ENCODE measurements around the gene NEURL4.

The NEURL4 gene

DNA sequence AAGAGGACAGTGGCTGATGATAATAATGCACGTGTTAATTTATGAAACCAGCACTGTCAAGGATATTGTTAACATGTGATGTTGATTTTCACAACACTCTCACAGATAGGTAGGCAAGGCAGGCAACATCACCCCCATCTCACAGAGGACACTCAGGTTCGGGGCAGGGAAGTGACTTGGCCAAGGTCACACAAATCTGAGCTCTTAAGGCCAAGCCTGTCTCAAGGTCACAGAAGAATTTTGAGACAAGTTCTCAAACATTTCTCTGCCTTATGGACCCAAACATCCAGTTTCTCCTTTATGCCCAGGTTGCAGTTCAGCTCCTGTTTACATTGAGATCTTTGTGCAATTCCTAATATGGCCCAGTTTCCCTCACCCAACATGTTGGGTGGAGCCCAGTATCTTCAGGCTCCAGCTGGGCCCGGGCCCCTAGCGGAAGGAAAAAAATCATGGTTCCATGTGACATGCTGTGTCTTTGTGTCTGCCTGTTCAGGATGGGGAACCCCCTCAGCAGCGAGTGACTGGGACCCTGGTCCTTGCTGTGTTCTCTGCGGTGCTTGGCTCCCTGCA is 46.3 kb downstream of the NEURL4 start:
- TF ChIP-seq, protein P1, sequence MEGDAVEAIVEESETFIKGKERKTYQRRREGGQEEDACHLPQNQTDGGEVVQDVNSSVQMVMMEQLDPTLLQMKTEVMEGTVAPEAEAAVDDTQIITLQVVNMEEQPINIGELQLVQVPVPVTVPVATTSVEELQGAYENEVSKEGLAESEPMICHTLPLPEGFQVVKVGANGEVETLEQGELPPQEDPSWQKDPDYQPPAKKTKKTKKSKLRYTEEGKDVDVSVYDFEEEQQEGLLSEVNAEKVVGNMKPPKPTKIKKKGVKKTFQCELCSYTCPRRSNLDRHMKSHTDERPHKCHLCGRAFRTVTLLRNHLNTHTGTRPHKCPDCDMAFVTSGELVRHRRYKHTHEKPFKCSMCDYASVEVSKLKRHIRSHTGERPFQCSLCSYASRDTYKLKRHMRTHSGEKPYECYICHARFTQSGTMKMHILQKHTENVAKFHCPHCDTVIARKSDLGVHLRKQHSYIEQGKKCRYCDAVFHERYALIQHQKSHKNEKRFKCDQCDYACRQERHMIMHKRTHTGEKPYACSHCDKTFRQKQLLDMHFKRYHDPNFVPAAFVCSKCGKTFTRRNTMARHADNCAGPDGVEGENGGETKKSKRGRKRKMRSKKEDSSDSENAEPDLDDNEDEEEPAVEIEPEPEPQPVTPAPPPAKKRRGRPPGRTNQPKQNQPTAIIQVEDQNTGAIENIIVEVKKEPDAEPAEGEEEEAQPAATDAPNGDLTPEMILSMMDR (IDR thresholded peaks at IDR 0.05; ENCODE audit: control insufficient read depth, extremely low read depth, insufficient read depth), result no peak
- DNase-seq (ENCODE audit: low read depth), result no peak
- no peak overlapping the region for H3K4me3 ChIP-seq (ENCODE audit: low read depth, low read length)

DNA sequence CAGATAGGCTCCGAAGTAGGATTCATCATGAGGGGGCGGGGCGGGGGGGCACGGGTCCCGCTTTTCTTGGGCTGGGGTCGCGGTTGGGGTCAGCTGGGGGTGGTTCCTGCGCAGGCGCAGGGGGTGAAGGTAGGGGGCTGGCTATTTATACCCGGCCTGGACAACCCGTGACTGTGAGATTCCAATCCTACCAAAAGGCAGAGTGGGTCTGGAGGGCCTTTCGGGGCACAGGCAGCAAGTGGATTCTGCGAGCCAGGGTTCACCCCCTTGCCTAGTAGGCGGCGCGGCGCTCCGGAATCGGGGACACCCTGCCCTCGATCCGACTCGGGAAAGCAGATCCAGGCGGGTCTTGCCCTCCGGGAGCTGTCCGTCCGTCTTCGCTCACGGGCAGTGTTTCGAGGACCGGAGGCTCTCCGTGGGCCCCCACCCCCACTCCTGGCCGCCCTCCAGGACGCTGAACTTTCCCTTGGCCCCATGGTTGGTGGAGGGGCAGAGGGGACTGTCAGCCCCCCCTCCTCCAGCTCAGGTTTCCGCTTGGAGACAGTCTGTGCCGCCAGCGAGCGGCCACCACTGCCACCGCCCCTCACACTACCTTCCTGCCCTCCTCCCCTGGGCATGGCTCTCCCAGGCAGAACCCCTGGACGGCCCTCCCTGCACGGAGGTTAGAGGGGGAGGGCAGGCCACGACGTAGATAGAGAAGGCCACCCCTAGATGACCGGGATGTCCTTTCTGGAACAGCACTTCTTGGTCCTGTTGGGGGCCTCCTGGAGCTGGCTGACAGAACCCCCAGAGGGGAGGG is 47.0 kb downstream of the NEURL4 start:
- no peak for DNase-seq (ENCODE audit: low read depth)

DNA sequence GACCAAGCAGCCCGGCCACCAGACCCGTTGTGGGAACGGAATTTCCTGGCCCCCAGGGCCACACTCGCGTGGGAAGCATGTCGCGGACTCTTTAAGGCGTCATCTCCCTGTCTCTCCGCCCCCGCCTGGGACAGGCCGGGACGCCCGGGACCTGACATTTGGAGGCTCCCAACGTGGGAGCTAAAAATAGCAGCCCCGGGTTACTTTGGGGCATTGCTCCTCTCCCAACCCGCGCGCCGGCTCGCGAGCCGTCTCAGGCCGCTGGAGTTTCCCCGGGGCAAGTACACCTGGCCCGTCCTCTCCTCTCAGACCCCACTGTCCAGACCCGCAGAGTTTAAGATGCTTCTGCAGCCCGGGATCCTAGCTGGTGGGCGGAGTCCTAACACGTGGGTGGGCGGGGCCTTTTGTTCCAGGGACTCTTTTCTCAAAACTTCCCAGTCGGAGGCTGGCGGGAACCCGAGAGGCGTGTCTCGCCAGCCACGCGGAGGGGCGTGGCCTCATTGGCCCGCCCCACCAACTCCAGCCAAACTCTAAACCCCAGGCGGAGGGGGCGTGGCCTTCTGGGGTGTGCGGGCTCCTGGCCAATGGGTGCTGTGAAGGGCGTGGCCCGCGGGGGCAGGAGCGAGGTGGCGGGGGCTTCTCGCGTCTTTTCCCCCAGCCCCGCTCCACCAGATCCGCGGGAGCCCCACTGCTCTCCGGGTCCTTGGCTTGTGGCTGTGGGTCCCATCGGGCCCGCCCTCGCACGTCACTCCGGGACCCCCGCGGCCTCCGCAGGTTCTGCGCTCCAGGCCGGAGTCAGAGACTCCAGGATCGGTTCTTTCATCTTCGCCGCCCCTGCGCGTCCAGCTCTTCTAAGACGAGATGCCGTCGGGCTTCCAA is 47.8 kb downstream of the NEURL4 start, which contains the start of gene SLC2A4:
Gene SLC2A4 (plus strand): TSS at position 645 of the 879 bp plus-strand sequence. CDS start 217 bp downstream, at position 862.
- peak; percentile 84 for DNase-seq (ENCODE audit: low read depth)
- H3K4me3 ChIP-seq (ENCODE audit: low read depth, low read length), result peak within 1 kb of the TSS; percentile 70
- TF ChIP-seq, protein P1 (IDR thresholded peaks at IDR 0.05; ENCODE audit: control insufficient read depth, extremely low read depth, insufficient read depth), result no peak

More for the DNA sequence above, 47.0 kb downstream of the NEURL4 start:
- H3K4me3 ChIP-seq (ENCODE audit: low read depth, low read length), result peak overlapping the region; percentile 70
- TF ChIP-seq, protein P1 (IDR thresholded peaks at IDR 0.05; ENCODE audit: control insufficient read depth, extremely low read depth, insufficient read depth), result no peak

DNA sequence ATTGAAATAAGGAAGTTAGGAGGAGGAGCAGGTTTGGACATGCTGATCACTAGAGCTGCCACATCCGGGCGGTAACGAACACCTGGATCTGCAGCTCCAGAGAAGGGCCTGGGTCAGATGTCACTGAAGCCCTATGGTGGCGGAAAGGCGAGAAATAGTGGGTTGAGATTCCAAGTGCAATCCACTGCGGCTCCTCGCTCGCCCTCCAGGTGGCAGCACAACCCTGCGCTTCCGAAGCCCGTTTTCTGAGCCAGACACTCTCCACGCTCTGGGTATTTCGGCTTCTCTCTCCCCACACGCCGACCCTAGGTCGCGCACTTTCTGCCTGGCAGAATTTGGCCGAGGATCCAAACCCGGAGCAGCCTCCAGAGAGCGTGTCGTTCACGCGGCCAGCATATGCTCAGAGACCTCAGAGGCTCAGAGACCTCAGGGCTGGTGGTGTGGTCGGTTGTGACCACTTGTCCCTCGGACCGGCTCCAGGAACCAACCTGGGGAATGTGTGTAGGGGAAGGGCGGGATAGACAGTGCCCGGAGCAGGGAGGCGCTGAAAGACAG is 48.5 kb downstream of the NEURL4 start:
- DNase-seq (ENCODE audit: low read depth), result peak; percentile 69
- TF ChIP-seq, protein P1 (IDR thresholded peaks at IDR 0.05; ENCODE audit: control insufficient read depth, extremely low read depth, insufficient read depth), result peak; percentile 90
- peak overlapping the region; percentile 70 for H3K4me3 ChIP-seq (ENCODE audit: low read depth, low read length)

DNA sequence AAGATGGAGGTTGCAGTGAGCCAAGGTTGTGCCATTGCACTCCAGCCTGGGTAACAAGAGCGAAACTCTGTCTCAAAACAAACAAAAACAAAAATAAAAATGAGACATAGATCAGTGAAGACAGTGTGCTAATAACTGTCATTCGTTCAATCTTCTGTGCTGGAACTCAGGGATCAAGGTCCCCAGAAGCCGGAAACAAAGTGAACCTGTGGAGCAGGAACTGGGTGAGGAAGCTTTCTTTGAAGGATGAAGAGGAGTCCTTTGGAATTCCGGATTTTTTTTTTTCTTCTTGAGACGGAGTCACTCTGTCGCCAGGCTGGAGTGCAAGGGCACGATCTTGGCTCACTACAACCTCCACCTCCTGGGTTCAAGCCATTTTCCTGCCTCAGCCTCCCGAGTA is 49.7 kb downstream of the NEURL4 start:
- TF ChIP-seq, protein P1 (IDR thresholded peaks at IDR 0.05; ENCODE audit: control insufficient read depth, extremely low read depth, insufficient read depth), result no peak
- H3K4me3 ChIP-seq (ENCODE audit: low read depth, low read length), result no peak overlapping the region
- DNase-seq (ENCODE audit: low read depth), result no peak

DNA sequence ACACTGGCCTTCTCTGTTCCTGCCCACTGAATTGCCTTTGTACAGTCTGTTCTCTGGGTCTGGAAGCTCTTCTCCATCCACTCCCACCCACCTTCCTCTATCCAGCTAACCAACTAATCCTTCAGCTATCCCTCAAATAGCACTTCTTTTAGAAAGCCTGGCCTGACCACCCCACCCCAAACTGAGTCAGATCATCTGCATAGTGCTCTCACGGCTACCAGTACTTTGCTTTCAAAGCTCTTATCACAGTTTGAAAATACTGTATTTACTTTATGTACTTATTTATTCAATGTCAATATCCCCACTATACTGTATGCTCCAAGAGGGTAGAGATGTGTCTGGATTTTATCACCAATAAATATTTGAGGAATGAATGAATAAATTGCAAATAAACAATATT is 62.4 kb downstream of the NEURL4 start:
- TF ChIP-seq, protein P1 (IDR thresholded peaks at IDR 0.05; ENCODE audit: control insufficient read depth, extremely low read depth, insufficient read depth), result no peak
- H3K4me3 ChIP-seq (ENCODE audit: low read depth, low read length), result no peak overlapping the region
- DNase-seq (ENCODE audit: low read depth), result no peak
